HEK293 (cell line): ENCODE results near the gene BTBD7.

Experiments used
- CTCF ChIA-PET: fragments of 350-600 bp; formaldehyde crosslinking; extraction: SDS; loops from one replicate; lab custom pipeline; 2021; ENCODE audit warnings: antibody characterized with exemption; lab: Yijun Ruan, JAX
- POLR2A ChIA-PET: fragments of 300-600 bp; formaldehyde crosslinking; extraction: SDS; loops from one replicate; lab custom pipeline; 2020; ENCODE audit warnings: antibody characterized with exemption, inconsistent platforms; lab: Yijun Ruan, JAX
- H3K27ac ChIP-seq: fragments of 200-500 bp; sonication (Bioruptor generic); 2 replicates; pipeline ENCODE4 v1.5.1; 2014; ENCODE audit warnings: low read depth, low read length, control low read depth, inconsistent platforms; ENCODE audit errors: extremely low read depth
- H3K36me3 ChIP-seq, 2 experiments: fragments of 200-500 bp in 1 of 2; sonication (Bioruptor generic) in 1 of 2; 1 replicate in 1 of 2; 2 replicates in 1 of 2; pipeline ENCODE4 v1.5.1; 2014 to 2017; ENCODE audit warnings: inconsistent platforms in 2 of 2, low read length in 2 of 2; ENCODE audit not compliant: control insufficient read depth in 2 of 2, insufficient read depth in 1 of 2
- H3K4me1 ChIP-seq: fragments of 200-500 bp; sonication (Bioruptor generic); 2 replicates; pipeline ENCODE4 v1.5.1; 2014; ENCODE audit warnings: mild to moderate bottlenecking, low read length, inconsistent platforms; ENCODE audit not compliant: control insufficient read depth, insufficient read depth
- H3K4me3 ChIP-seq: 2 replicates; pipeline ENCODE4 v1.5.1; 2011; ENCODE audit warnings: low read depth, mild to moderate bottlenecking, control low read depth, low read length, moderate library complexity
- H3K9me3 ChIP-seq: fragments of 200-500 bp; sonication (Bioruptor generic); 2 replicates; pipeline ENCODE4 v1.5.1; 2014; ENCODE audit warnings: low read depth, low read length, inconsistent platforms; ENCODE audit not compliant: control insufficient read depth, insufficient read depth
- GLI2 ChIP-seq: fragments of 450-650 bp; formaldehyde crosslinking; IDR thresholded peaks from 2 replicates; pipeline ENCODE4; 2017; ENCODE audit warnings: missing biosample characterization, missing genetic modification characterization, low read depth, borderline replicate concordance
- KLF10 ChIP-seq: fragments of 450-650 bp; IDR thresholded peaks from 2 replicates; pipeline ENCODE4 v1.5.1; 2018; ENCODE audit warnings: missing biosample characterization, mild to moderate bottlenecking, missing genetic modification characterization
- SALL2 ChIP-seq: fragments of 450-650 bp; formaldehyde crosslinking; IDR thresholded peaks from 2 replicates; pipeline ENCODE4 v1.5.0; 2017; ENCODE audit warnings: missing biosample characterization, mild to moderate bottlenecking, missing genetic modification characterization, borderline replicate concordance
- SCRT2 ChIP-seq: fragments of 450-650 bp; formaldehyde crosslinking; IDR thresholded peaks from 2 replicates; pipeline ENCODE4 v1.5.1; 2016; ENCODE audit warnings: missing biosample characterization, missing genetic modification characterization
- TRIM28 ChIP-seq: IDR thresholded peaks from 2 replicates; pipeline ENCODE4 v1.6.1; 2011; ENCODE audit warnings: low read length, control low read depth, borderline replicate concordance
- YY2 ChIP-seq: fragments of 450-650 bp; formaldehyde crosslinking; IDR thresholded peaks from 2 replicates; pipeline ENCODE4 v1.5.1; 2016; ENCODE audit warnings: missing biosample characterization, missing genetic modification characterization
- ZBTB48 ChIP-seq: fragments of 450-650 bp; formaldehyde crosslinking; IDR thresholded peaks from 2 replicates; pipeline ENCODE4 v1.5.1; 2016; ENCODE audit warnings: missing biosample characterization, missing genetic modification characterization
- ZNF223 ChIP-seq: fragments of 450-650 bp; formaldehyde crosslinking; IDR thresholded peaks from 2 replicates; pipeline ENCODE4 v1.5.1; 2016; ENCODE audit warnings: missing biosample characterization, missing genetic modification characterization
- ZNF292 ChIP-seq: fragments of 450-650 bp; formaldehyde crosslinking; IDR thresholded peaks from 2 replicates; pipeline ENCODE4 v1.5.1; 2016; ENCODE audit warnings: low read depth, missing biosample characterization, missing genetic modification characterization, borderline replicate concordance
- ZNF404 ChIP-seq: fragments of 450-650 bp; formaldehyde crosslinking; IDR thresholded peaks from 2 replicates; pipeline ENCODE4 v1.5.1; 2017; ENCODE audit warnings: missing biosample characterization, missing genetic modification characterization
- ZNF423 ChIP-seq: fragments of 450-650 bp; formaldehyde crosslinking; IDR thresholded peaks from 2 replicates; pipeline ENCODE4 v1.5.1; 2016; ENCODE audit warnings: missing biosample characterization, missing genetic modification characterization
- ZNF521 ChIP-seq: fragments of 450-650 bp; formaldehyde crosslinking; IDR thresholded peaks from 2 replicates; pipeline ENCODE4 v1.5.1; 2017; ENCODE audit warnings: missing biosample characterization, mild to moderate bottlenecking, missing genetic modification characterization
- ZNF530 ChIP-seq: fragments of 450-650 bp; formaldehyde crosslinking; IDR thresholded peaks from 2 replicates; pipeline ENCODE4 v1.5.1; 2016; ENCODE audit warnings: low read depth, missing biosample characterization, missing genetic modification characterization
- ZNF549 ChIP-seq: fragments of 450-650 bp; IDR thresholded peaks from 2 replicates; pipeline ENCODE4 v1.5.1; 2018; ENCODE audit warnings: missing biosample characterization, missing genetic modification characterization, mild to moderate bottlenecking, inconsistent platforms, moderate library complexity
- ZNF571 ChIP-seq: fragments of 450-650 bp; formaldehyde crosslinking; IDR thresholded peaks from 2 replicates; pipeline ENCODE4 v1.5.0; 2017; ENCODE audit warnings: missing biosample characterization, missing genetic modification characterization
- ZNF610 ChIP-seq: fragments of 450-650 bp; formaldehyde crosslinking; IDR thresholded peaks from 2 replicates; pipeline ENCODE4 v1.5.1; 2016; ENCODE audit warnings: missing biosample characterization, missing genetic modification characterization, borderline replicate concordance
- ZNF626 ChIP-seq: fragments of 450-650 bp; sonication (Bioruptor Pico); formaldehyde crosslinking; IDR thresholded peaks from 2 replicates; pipeline ENCODE4 v1.5.1; 2018; ENCODE audit warnings: missing biosample characterization, missing genetic modification characterization, inconsistent platforms
- ZNF654 ChIP-seq: fragments of 450-650 bp; formaldehyde crosslinking; IDR thresholded peaks from 2 replicates; pipeline ENCODE4 v1.5.1; 2016; ENCODE audit warnings: low read depth, missing biosample characterization, missing genetic modification characterization
- ZNF670 ChIP-seq: fragments of 450-650 bp; formaldehyde crosslinking; IDR thresholded peaks from 2 replicates; pipeline ENCODE4 v1.5.1; 2016; ENCODE audit warnings: missing biosample characterization, missing genetic modification characterization, low read depth
- ZNF785 ChIP-seq: fragments of 450-650 bp; formaldehyde crosslinking; IDR thresholded peaks from 2 replicates; pipeline ENCODE4 v1.5.1; 2016; ENCODE audit warnings: missing biosample characterization, missing genetic modification characterization
- ZNF792 ChIP-seq: fragments of 450-650 bp; formaldehyde crosslinking; IDR thresholded peaks from 2 replicates; pipeline ENCODE4 v1.5.1; 2016; ENCODE audit warnings: missing biosample characterization, missing genetic modification characterization
- TF ChIP-seq, protein P1 (sequence below): fragments of 450-650 bp; formaldehyde crosslinking; IDR thresholded peaks from 2 replicates; pipeline ENCODE4 v1.5.1; 2016; ENCODE audit warnings: missing biosample characterization, missing genetic modification characterization
- TF ChIP-seq, protein P2 (sequence below): fragments of 450-650 bp; formaldehyde crosslinking; IDR thresholded peaks from 2 replicates; pipeline ENCODE4 v1.5.1; 2016; ENCODE audit warnings: missing biosample characterization, missing genetic modification characterization
- TF ChIP-seq, protein P3 (sequence below): fragments of 450-650 bp; formaldehyde crosslinking; IDR thresholded peaks from 2 replicates; pipeline ENCODE4 v1.5.1; 2016; ENCODE audit warnings: missing biosample characterization, missing genetic modification characterization
- TF ChIP-seq, protein P4 (sequence below): fragments of 450-650 bp; formaldehyde crosslinking; IDR thresholded peaks from 2 replicates; pipeline ENCODE4 v1.5.1; 2016; ENCODE audit warnings: missing biosample characterization, missing genetic modification characterization

BTBD7 gene

DNA sequence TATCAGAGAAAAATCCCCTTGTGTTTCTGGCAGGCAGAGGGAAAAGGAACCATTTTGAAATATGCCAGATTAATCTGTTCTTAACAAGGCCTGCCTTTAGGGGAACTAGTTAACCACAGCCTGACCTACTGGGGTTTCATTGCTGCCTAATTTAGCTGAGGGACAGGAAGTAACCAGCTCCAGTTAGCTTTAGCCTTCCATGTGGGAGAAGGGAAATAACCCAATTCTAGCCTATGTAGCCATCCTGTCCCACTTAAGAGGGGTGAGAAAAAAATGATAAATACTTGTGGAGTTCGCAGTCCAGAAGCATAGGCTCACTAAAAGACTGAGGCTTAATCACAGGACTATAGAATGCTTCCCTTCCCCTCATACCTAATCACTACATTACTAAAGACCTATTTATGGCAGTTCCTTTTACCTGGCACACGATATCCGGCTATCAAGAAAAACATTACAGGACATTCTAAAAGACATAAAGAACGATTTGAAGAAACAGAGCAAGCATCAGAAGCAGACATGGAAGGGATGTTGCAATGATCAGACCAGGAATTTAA is 37.0 kb upstream of the BTBD7 start:
- Histone ChIP-seq H3K4me3 (no peak overlapping the region), H3K9me3 (no peaks in the 10 kb centered on the region), H3K27ac (no peak overlapping the region), H3K36me3 (no peaks in the 10 kb centered on the region), H3K4me1 (no peaks in the 10 kb centered on the region)
- TF ChIP-seq ZNF654 (tag by site-specific recombination): no peak
- TF ChIP-seq ZNF785: no peak
- no peak for TF ChIP-seq ZNF521
- no peak for TF ChIP-seq SALL2 (tag by site-specific recombination)
- TF ChIP-seq, protein P1, sequence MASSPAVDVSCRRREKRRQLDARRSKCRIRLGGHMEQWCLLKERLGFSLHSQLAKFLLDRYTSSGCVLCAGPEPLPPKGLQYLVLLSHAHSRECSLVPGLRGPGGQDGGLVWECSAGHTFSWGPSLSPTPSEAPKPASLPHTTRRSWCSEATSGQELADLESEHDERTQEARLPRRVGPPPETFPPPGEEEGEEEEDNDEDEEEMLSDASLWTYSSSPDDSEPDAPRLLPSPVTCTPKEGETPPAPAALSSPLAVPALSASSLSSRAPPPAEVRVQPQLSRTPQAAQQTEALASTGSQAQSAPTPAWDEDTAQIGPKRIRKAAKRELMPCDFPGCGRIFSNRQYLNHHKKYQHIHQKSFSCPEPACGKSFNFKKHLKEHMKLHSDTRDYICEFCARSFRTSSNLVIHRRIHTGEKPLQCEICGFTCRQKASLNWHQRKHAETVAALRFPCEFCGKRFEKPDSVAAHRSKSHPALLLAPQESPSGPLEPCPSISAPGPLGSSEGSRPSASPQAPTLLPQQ (tag by site-specific recombination): no peak
- POLR2A ChIA-PET: no interaction called here
- CTCF ChIA-PET: no interaction called here

DNA sequence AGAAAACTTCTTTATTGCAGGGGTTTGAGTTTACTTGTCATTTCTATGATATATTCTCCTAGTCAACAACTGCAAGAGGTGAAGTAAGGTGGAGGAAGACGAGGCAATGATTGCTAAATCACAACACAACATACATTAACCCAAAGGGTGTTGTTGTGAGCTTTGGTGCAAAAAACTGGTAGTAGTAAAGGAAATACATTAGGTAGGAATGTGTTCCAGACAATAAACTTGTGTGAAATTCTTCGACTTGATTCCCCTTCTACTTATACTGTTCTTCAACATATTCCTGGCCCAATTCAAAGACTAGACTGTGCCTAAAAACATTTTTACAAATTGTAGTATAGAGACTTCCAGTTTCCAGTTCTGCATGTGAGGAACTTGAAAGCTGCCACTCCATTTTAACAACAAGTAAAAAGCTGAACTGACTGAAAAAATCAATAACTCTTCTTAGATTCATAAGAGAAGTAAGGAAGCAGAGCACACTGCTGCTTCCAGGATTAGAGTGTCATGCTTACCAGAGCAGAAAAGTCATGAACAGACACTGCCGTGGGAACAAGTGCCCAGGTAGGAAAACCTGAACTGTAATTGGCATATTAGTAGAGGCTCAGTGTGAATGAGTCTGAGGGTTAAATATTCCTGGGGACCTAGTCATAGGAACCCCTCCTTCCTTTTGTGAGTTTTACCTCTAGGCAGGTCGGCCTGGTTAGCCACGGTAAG is 36.3 kb upstream of the BTBD7 start:
- Histone ChIP-seq H3K27ac (no peak overlapping the region), H3K4me1 (no peaks in the 10 kb centered on the region), H3K4me3 (no peak overlapping the region), H3K36me3 (no peaks in the 10 kb centered on the region), H3K9me3 (no peaks in the 10 kb centered on the region)
- no peak for TF ChIP-seq ZNF571
- TF ChIP-seq, protein P2, sequence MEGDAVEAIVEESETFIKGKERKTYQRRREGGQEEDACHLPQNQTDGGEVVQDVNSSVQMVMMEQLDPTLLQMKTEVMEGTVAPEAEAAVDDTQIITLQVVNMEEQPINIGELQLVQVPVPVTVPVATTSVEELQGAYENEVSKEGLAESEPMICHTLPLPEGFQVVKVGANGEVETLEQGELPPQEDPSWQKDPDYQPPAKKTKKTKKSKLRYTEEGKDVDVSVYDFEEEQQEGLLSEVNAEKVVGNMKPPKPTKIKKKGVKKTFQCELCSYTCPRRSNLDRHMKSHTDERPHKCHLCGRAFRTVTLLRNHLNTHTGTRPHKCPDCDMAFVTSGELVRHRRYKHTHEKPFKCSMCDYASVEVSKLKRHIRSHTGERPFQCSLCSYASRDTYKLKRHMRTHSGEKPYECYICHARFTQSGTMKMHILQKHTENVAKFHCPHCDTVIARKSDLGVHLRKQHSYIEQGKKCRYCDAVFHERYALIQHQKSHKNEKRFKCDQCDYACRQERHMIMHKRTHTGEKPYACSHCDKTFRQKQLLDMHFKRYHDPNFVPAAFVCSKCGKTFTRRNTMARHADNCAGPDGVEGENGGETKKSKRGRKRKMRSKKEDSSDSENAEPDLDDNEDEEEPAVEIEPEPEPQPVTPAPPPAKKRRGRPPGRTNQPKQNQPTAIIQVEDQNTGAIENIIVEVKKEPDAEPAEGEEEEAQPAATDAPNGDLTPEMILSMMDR (tag by site-specific recombination): no peak
- no peak for TF ChIP-seq ZNF530 (tag by site-specific recombination)
- TF ChIP-seq GLI2 (tag by site-specific recombination): no peak
- no peak for TF ChIP-seq ZBTB48 (tag by site-specific recombination)
- no peak for TF ChIP-seq ZNF792 (tag by site-specific recombination)
- TF ChIP-seq TRIM28: no peak
- TF ChIP-seq, protein P3, sequence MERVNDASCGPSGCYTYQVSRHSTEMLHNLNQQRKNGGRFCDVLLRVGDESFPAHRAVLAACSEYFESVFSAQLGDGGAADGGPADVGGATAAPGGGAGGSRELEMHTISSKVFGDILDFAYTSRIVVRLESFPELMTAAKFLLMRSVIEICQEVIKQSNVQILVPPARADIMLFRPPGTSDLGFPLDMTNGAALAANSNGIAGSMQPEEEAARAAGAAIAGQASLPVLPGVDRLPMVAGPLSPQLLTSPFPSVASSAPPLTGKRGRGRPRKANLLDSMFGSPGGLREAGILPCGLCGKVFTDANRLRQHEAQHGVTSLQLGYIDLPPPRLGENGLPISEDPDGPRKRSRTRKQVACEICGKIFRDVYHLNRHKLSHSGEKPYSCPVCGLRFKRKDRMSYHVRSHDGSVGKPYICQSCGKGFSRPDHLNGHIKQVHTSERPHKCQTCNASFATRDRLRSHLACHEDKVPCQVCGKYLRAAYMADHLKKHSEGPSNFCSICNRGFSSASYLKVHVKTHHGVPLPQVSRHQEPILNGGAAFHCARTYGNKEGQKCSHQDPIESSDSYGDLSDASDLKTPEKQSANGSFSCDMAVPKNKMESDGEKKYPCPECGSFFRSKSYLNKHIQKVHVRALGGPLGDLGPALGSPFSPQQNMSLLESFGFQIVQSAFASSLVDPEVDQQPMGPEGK (tag by site-specific recombination): no peak
- no peak for TF ChIP-seq ZNF404
- no peak for TF ChIP-seq ZNF423
- no peak for TF ChIP-seq ZNF292
- no peak for TF ChIP-seq SCRT2
- no peak for TF ChIP-seq ZNF549
- no peak for TF ChIP-seq ZNF610 (tag by site-specific recombination)
- TF ChIP-seq, protein P4, sequence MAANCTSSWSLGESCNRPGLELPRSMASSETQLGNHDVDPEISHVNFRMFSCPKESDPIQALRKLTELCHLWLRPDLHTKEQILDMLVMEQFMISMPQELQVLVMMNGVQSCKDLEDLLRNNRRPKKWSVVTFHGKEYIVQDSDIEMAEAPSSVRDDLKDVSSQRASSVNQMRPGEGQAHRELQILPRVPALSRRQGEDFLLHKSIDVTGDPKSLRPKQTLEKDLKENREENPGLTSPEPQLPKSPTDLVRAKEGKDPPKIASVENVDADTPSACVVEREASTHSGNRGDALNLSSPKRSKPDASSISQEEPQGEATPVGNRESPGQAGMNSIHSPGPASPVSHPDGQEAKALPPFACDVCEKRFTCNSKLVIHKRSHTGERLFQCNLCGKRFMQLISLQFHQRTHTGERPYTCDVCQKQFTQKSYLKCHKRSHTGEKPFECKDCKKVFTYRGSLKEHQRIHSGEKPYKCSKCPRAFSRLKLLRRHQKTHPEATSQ (tag by site-specific recombination): no peak
- TF ChIP-seq ZNF626: no peak
- TF ChIP-seq KLF10 (tag by site-specific recombination): no peak
- TF ChIP-seq ZNF670 (tag by site-specific recombination): no peak
- no peak for TF ChIP-seq YY2 (tag by site-specific recombination)
- no peak for TF ChIP-seq ZNF223
- ChIA-PET POLR2A (no interaction called here), CTCF (no interaction called here)
